Islet precursor cell (in vitro differentiated cells): ENCODE results near the gene CYP2A7.
"Not testable (repeated sequence)": the region's sequence is repeated elsewhere in the genome, so short reads cannot be mapped to it uniquely, and the experiment has no call there.

Experiments used
- DNase-seq: peaks from one replicate; pipeline ENCODE4 v3.0.0-alpha.2; 2018

The CYP2A7 gene, protein sequence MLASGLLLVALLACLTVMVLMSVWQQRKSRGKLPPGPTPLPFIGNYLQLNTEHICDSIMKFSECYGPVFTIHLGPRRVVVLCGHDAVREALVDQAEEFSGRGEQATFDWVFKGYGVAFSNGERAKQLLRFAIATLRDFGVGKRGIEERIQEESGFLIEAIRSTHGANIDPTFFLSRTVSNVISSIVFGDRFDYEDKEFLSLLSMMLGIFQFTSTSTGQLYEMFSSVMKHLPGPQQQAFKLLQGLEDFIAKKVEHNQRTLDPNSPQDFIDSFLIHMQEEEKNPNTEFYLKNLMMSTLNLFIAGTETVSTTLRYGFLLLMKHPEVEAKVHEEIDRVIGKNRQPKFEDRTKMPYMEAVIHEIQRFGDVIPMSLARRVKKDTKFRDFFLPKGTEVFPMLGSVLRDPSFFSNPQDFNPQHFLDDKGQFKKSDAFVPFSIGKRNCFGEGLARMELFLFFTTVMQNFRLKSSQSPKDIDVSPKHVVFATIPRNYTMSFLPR

DNA sequence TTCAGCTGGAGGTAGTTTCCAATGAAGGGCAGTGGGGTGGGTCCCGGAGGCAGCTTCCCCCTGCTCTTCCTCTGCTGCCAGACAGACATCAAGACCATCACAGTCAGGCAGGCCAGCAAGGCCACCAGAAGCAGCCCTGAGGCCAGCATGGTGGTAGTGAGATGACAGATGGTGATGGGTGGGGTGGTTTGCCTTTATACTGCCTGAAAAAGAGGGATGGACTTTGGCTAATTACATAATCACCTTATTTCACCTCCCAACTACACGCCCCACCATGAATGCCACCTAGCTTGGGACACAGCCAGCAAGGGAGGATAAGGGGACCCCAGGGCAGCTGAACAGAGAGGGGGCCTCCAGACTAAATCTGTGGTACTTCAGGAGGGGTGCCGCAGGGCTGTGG is at the start of gene CYP2A7:
TSS of gene CYP2A7 (minus strand) at position 170 of the 400 bp plus-strand sequence. CDS start at position 149, 21 bp downstream.
- not testable (repeated sequence) for DNase-seq

DNA sequence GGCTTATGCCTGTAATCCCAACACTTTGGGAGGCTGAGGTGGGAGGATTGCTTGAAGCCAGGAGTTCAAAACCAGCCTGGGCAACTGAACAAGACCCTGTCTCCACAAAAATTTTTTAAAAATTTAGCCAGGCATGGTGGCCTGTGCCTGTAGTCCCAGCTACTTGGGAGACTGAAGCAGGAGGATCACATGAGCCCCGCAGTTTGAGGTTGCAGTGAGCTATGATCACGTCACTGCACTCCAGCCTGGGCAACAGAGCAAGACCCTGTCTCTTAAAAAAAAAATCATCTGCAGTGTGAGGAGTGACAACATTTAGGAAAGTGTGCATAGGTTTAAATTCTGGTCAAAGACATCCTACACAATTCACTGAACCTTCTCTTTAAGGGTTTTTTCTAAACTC is 48.8 kb upstream of the CYP2A7 start:
- DNase-seq = peak; percentile 15

DNA sequence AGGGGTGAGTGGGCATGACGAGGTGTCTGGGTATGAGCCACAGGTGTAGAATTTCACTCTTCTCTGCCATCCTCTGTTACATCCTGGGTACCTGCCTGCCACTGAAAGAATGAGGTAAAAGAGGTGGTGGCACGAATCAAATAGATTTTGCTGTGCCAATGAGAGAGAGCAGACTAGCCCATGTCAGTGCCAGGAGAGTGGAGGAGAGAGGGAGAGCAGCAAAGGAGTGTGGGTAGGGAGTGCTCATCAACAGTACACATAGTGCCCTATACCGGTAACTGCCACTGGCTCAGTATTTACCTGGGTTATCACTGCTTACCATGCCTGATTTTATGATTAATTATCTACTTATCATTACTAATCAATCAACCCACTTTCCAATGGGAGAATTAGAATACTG is 47.9 kb upstream of the CYP2A7 start:
- peak; percentile 8 for DNase-seq

DNA sequence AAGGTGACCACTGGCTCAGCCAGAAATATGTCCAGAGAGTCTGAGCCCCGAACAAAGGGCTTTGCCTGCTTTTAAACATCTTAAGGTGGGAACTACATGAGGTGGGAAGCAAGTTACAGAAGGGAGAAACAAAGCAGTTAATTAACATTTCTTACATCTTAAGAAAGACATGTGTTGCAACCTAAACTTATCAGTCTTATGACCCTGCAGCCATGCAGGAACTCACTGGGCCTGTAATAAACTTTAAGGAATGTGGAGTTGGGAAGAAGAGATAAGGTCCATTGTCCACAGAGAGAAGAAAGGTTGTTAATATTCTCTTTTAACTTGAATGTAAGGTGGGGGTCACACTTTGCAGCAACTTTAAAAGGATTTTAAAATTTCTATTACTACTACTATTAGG is 46.8 kb upstream of the CYP2A7 start:
- DNase-seq = peak; percentile 42

DNA sequence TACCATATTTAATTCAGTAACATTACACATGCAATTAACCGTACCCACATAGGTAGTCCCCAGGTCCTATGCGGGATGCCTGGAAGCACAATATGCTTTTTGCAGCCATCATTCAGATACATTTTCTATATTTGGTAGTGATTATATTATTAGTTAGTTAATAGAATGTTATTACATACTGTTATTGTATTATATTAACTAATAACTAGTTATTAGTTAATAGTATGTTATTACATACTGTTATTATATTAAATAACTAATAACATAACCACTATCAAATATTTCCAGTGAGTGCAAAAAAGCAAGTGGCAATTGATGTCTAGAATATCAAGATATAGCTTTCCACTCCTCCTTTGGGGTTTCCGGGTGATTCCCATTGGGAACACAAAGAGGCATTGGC is 45.5 kb upstream of the CYP2A7 start:
- DNase-seq = no peak

DNA sequence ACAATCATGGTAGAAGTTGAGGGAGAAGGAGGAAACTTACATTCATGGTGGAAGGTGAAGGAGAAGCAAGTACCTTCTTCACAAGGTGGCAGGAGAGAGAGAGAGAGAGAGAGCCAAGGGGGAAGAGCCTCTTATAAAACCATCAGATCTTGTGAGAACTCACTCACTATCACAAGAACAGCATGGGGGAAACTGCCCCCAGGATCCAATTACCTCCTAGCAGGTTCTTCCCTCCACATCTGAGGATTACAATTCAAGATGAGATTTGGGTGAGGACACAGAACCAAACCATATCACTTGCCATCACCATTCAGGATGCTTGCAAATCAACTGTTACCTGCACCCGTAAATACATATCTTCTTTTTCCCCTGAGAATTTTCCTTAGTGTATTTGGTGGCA is 44.2 kb upstream of the CYP2A7 start:
- peak; percentile 5 for DNase-seq

DNA sequence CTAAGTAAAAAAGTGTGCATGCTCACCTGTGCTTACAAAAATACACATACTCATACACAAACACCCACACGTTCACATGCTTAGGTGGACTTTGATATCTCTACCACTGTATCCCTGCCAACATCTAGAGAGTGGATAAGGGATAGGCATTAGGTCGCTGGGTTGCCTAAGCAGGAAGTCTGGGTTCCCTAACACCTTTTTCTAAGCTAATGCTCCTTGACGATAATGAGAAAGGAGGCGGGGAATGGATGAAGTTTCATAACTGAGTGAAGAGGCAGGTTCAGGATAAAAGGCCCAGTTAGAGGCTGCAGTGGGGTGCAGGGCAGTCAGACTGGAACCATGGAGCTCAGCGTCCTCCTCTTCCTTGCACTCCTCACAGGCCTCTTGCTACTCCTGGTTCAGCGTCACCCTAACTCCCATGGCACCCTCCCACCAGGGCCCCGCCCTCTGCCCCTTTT is 41.9 kb upstream of the CYP2A7 start:
- DNase-seq = peak; percentile 29

DNA sequence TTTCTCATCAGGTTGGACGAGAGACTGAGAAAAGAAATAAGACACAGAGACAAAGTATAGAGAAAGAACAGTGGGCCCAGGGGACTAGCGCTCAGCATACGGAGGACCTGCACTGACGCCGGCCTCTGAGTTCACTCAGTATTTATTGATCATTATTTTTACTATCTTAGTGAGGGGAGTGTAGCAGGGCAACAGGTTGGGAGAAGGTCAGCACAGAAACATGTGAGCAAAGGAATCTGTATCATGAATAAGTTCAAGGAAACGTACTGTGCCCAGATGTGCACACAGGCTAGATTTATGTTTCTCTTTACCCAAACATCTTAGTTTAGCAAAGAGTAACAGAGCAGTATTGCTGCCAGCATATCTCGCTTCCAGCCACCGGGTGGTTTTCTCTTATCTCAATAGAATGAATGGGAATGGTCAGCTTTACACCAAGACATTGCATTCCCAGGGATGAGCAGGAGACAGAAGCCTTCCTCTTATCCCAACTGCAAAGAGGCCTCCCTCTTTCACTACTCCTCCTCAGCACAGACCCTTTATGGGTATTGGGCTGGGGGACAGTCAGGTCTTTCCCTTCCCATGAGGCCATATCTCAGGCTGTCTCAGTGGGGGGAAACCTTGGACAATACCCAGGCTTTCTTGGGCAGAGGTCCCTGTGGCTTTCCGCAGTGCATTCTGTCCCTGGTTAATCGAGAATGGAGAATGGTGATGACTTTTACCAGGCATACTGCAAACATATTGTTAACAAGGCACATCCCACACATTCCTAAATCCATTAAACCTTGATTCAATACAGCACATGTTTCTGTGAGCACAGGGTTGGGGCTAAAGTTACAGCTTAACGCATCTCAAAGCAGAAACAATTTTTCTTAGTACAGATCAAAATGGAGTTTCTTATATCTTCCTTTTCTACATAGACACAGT is 40.5 kb upstream of the CYP2A7 start:
- DNase-seq = not testable (repeated sequence)

DNA sequence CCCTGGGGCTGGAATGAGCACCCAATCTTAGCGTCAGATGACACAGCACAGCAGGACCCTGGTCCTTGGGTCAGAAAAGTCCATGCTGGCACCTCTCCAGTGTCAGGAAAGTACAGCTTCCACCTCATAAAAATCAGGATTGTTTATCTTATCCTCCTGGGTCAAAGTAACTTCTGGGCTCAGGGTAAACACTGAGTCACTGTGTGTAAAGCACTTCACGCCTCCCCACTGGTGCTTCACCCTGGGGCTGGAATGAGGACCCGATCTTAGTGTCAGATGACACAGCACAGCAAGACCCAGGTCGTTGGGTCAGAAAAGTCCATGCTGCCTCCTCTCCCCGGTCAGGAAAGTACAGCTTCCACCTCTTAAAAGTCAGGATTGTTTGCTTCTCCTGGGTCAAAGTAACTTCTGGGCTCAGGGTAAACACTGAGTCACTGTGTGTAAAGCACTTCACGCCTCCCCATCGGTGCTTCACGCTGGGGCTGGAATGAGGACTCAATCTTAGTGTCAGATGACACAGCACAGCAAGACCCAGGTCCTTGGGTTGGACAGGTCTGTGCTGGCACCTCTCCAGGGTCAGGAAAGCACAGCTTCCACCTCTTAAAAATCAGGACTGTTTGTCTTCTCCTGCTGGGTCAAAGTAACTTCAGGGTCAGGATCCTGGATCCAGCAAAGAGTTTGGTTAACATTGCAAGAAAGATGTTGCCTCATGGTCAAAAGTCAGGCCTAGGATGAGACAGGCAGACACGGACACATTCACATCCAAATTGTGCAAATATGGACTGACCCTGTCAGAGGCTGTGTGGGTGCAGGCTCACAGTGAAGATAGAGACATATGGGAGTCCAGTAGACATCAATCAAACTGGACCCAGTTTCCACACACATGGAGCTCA is 39.2 kb upstream of the CYP2A7 start:
- DNase-seq = peak; percentile 81

DNA sequence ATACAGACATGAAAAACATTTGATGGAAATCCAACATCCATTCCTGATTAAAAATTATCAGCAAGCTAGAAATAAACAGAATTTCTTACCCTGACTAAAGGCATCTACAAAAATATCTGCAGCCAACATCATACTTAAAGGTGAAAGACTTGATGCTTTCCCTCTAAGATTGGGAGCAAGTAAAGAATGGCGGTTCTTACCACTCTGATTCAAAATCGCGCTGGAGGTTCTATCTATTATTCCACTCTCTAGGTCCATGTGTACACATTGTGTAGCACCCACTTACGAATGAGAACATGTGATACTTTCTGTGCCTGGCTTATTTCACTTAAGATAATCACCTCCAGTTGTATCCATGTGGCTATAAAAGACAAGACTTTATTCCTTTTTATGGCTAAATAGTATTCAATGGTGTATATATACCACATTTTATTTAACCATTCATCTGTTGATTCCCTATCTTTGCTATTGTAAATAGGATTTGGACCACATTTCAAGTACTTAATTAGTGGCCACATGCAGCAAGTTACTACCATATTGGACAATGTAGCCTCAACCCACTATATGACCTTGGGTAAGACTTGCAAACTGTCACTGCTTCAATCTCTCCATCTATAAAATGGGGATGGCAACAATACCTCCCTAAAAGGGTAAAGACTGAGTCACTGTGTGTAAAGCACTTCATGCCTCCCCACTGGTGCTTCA is 38.4 kb upstream of the CYP2A7 start:
- no peak for DNase-seq

DNA sequence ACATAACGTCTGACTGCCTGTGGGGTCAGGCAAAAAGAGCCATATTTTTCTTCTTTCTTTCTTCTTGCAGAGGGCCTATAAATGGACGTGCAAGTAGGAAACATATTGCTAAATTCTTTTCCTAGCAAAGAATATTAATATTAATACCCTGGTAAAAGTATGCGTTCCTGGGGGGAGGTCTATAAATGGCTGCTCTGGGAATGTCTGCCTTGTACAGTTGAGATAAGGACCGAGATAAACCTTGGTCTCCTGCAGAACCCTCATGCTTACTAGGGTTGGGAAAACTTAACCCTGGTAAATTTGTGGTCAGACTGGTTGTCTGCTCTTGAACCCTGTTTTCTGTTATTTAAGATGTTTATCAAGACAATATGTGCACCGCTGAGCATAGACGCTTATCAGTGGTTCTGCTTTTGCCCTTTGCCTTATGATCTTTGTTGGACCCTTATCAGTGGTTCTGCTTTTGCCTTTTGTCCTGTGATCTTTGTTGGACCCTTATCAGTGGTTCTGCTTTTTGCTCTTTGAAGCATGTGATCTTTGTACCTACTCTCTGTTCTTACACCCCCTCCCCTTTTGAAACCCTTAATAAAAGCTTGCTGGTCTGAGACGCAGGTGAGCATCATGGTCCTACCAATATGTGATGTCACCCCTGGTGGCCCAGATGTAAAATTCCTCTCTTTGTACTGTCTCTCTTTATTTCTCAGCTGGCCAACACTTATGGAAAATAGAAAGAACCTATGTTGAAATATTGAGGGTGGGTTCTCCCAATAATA is 37.7 kb upstream of the CYP2A7 start:
- DNase-seq = not testable (repeated sequence)

DNA sequence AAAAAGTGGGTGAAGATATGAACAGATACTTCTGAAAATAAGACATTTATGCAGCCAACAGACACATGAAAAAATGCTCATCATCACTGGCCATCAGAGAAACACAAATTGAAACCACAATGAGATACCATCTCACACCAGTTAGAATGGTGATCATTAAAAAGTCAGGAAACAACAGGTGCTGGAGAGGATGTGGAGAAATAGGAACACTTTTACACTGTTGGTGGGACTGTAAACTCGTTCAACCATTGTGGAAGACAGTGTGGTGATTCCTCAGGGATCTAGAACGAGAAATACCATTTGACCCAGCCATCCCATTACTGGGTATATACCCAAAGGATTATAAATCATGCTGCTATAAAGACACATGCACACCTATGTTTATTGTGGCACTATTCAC is 36.3 kb upstream of the CYP2A7 start:
- DNase-seq = not testable (repeated sequence)

DNA sequence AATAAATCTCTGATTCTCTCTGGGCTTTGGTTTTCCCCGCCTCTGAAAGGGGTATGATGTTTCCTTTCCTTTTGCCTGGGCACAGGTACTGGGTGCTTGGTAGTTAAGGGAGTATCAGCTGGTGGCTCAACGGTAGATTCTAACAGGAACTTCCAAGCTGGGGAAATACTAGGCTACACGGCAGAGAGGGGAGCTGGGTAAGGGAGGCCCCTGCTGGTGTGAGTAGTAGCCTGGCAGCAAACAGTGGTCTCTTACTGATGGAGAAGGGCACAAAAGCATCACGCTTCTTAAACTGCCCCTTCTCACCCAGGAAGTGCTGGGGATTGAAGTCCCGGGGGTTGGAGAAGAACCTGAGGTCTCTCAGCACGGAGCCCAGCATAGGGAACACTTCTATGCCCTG is 26.9 kb upstream of the CYP2A7 start:
- DNase-seq = no peak

DNA sequence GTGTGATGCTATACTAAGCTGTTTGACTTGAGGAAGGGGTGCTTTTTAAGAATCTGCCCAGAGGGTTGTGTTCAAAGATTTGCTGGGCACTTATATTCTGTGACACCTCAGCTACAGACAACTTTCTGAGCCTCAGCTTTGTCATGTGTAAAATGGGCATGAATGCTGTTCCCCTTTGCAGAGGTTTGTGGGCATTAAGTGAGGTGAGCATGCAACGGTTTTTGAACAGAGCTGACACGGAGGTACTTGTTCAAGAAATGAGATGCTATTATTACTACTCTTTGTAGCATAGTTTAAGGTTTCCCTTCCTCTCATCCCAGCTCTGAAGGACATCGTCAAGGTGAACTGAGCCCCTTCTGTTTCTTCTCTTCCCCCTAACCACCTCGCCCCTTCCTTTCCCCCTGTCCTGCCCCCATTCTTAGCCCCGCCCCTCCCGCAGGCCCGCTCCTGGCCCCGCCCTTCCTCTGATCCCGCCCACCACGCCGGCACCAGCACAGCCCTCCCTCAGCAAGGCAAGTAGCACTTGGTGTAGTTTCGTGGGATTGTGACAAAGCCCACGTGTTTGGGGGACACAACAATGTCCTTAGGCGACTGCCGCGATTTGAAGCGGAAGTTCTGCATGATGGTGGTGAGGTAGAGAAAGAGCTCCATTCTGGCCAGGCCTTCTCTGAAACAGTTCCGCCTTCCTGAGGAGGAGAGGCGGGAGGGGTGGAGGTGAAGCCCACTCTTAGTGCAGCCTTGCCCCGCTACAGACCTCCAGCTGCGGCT is 26.1 kb upstream of the CYP2A7 start:
- DNase-seq = no peak

DNA sequence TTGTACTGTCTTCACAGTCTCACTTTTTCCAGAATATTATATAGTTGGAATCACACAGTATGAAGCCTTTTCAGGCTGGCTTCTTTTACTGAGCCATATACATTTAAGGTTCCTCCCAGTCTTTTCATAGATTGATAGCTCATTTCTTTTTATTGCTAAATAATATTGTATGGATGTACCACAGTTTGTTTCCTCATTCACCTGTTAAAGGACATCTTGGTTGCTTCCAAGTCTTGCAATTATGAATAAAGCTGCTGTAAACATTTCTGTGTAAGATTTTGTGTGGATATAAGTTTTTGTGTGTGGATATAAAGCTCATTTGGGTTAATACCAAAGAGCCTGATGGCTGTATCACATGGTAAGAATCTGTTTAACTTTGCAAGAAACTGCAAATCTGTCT is 24.5 kb upstream of the CYP2A7 start:
- DNase-seq = no peak

DNA sequence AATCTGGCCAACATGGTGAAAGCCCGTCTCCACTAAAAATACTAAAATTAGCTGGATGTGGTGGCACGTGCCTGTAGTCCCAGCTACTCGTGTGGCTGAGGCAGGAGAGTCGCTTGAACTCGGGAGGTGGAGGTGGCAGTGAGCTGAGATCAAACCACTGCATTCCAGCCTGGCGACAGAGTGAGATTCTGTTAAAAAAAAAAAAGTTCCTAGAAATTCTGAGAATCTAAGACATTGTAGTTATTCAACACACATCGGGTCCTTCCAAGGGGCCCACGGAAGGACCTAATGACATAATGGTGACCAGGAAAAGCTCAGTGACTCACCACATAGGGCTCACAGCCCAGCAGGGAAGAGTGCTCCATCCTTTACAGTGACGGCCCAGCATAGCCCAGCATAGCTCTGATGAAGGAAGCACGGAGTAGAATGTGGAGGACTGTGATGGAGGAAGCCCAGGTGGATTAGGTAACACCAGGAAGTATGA is 22.7 kb upstream of the CYP2A7 start:
- DNase-seq = peak; percentile 60

DNA sequence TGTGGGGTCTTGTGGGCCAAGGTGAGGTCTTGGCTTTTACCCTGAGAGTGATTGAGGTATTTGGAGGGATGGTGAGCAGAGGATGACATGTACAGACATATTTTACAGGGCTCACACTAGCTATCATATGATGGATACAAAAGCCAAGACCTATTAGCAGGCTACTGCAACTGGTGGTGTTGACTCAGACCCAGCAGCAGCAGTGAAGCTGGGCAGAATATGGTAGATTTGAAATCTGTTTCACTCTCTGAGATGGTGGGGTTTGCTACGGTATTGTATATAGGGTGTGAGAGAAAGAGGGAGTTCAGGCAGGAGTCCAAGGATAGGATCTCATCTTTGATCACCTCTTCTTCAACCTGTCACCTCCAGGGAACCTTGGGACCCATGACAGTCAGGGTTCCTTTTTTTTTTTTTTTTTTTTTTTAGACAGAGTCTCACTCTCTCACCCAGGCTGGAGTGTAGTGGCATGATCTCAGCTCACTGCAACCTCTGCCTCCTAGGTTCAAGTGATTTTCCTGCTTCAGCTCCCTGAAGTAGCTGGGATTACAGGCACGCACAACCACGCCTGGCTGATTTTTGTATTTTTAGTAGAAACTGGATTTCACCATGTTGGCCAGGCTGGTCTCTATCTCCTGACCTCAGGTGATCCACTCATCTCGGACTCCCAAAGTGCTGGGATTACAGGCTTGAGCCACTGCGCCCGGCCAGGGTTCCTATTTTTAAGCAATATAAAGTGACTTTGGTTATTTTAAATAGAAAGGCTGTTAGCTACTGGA is 20.1 kb upstream of the CYP2A7 start:
- DNase-seq = not testable (repeated sequence)

DNA sequence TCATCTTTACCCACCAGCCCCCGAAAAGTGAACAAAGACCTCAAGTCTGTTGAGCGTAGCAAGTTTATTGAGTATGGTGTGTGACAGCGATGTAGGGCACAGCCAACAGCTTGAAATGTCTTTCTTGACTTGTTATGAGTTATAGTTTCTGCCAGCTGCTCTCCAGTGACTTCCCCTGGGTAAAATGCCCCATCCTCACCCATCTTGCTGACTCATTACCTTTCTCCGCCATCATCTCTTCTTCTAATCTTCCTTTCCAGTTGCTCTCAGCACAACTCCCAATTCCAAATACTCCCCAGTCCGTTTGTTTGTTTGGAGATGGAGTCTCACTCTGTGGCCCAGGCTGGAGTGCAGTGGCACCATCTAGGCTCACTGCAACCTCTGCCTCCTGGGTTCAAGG is 18.5 kb upstream of the CYP2A7 start:
- DNase-seq = not testable (repeated sequence)

DNA sequence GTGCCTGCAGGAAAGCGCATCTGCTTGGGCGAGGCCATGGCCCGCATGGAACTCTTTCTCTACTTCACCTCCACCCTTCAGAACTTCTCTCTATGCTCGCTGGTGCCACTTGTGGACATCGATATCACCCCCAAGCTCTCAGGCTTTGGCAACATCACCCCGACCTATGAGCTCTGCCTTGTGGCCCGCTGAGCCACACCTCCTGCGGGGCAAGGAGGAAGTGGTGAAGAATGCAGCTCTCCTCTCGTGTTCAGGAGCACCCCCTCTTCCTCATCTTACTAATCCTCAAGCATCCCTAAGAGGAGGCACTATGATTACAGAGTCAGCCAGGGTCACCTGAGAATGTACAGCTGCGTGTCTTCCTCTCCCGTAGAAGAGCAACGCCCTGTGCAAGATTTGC is 17.9 kb upstream of the CYP2A7 start:
- DNase-seq = not testable (repeated sequence)
